OCI-LY1 (cell line): ENCODE measurements around the gene EXD3.

ENCODE experiments used
- CTCF ChIP-seq: fragments of 200-600 bp; sonication (generic), shearing (Covaris generic); IDR thresholded peaks from 2 replicates; pipeline ENCODE4 v1.5.1; 2017; ENCODE audit warnings: mild to moderate bottlenecking, antibody characterized with exemption, low read length, moderate library complexity, mixed read lengths
- EZH2 ChIP-seq: fragments of 200-600 bp; sonication (generic), shearing (Covaris generic); IDR thresholded peaks from 2 replicates; pipeline ENCODE4 v1.8.0; 2017; ENCODE audit warnings: borderline replicate concordance, mixed run types, mild to moderate bottlenecking, antibody characterized with exemption, low read length, moderate library complexity, mixed read lengths

- TF ChIP-seq EZH2 (no peak), CTCF (no peak)
These were observed 156.8 kb downstream of the EXD3 start for GRCh38 chr9:137266162-137266527.
